SW 1271 (cell line): ENCODE results near the gene GUCD1.
A peak's percentile ranks its signal among the peaks of the same experiment; 100 is the strongest.
"Not testable (repeated sequence)": the region's sequence is repeated elsewhere in the genome, so short reads cannot be mapped to it uniquely, and the experiment has no call there.

ENCODE experiments used
- DNase-seq, 2 experiments: peaks; one replicate each; lab custom pipeline; 2025; lab: John Stamatoyannopoulos, UW

Gene GUCD1

DNA sequence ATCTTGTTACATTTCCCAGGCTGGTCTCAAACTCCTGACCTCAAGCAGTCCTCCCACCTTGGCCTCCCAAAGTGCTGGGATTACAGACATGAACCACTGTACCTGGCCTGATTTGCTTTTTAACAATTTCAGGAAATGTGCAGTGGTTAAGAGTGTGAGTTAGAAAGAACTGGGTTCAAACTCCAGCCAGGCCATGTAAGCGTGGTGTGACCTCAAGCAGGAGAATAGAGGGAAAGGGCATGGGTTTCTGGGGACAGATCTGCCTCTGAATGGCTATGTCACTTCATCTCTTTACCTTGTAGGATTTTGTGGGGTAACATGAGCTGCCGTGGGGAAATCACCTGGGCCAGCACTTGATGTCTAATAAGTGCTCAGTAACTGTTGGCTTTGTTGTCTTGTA, 10.1 kb upstream of the GUCD1 start:
- DNase-seq, result no peak

DNA sequence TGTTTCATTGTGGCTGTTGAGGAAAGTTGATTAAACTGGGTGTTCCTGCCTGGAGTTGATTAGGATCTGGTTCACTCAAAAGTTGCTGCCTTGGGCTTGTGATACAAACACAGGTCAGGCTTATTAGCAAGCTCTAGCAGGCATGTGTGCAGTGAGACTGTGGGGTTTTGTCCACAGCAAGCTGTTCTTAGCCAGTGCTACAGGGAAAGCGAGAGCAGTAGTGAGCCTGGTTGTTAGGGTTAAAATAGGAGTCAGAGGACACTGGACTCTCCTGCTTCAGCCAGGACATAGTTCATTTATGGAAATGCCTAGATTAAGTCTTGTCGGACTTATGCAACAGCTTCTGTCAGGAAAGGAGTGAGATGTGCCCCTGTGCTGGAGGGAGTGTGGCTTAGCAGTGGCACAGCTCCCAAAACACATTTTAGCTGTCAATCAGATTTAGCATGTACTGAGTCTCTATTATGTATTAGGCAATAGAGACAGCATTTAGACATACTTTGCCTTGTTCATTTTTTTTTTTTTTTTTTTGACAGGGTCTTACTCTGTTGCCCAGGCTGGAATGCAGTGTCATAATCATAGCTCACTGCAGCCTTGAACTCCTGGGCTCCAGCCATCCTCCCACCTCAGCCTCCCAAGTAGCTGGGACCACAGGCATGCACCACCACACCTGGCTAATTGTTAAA, 9.6 kb upstream of the GUCD1 start:
- DNase-seq, result no peak

DNA sequence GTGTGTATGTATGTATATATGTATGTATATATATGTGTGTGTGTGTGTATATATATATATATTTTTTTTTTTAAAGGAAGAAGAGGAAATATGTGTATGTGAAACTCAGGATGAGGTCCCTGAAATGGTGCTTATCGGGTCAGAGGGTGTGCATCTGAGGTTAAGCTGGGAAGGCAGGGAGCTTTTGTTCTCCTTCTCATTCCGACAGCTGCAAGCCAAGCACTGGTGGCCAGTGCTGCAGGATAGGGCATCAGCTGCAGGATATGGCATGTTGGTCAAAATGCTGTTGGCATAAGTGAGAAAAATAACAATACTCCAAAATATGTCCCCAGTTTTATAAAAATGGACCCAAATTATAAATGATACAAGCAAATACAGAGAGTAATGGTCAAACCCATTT, 8.3 kb upstream of the GUCD1 start:
- DNase-seq, result no peak

DNA sequence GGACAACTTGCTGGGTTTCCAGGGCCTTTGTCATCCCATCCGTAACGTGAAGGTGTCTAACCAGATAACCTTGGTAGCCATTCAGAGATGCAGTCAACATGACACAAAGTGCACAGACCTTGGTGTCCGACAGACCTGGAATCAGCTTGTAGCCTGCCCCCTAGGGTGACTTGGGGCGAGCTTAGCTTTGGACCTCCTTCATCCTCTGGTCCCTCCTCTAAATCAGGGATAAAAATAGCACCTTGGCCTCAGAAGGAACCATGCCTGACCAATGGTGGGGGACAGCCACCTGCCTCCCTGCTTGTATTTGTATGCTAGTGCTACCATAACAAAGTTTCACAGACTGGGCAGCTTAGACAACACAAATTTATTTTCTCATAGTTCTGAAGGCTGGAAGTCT, 4.5 kb upstream of the GUCD1 start:
- DNase-seq, result no peak

DNA sequence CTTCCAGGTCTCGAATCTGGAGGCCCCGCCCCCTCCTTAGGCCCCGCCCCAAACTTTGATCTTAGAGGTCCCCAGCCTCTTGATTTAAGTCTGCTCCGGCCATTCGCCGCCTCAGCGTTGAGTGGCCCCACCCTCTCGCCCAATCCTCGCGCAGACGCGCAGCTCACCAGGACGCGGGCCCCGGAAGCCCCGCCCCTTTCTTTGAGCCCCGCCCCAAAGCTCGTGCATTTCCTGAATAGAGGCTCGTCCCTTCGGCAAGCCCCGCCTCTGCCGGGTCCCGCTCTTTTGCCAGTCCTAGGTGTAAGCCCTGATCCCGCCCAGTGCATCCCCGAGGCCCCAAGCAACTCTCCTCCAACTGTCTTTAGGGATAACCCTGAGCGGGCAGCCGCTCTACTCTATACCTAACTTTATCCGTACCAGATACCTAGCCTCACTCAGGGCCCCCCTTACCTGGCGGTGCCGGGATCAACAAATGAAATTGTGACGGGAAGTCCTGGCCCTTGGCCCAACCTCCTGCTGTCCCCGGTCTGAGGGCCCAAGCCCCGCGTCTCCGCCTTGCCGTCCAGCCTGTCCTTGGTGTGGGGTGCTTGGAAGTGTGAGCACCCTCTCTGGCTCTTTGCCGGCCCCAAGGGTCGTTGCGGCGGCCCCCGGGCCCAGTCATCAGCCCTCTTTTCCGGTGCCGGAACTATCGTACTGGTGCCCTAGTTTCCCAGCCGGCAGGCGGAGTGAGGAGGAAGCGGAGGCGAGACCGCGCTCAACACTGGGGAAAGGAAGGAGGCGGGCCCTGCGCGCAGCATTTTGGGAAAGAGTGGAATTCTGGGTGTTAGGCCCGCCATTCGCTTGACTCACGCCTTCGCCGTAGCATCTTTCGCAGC, 464 bp upstream of the GUCD1 start, which contains the start of gene SNRPD3:
Gene SNRPD3 (plus strand): TSS at position 835 of the 875 bp plus-strand sequence. CDS start 1,676 bp downstream, outside the sequence.
- peak; percentile 87 to 94 for DNase-seq

DNA sequence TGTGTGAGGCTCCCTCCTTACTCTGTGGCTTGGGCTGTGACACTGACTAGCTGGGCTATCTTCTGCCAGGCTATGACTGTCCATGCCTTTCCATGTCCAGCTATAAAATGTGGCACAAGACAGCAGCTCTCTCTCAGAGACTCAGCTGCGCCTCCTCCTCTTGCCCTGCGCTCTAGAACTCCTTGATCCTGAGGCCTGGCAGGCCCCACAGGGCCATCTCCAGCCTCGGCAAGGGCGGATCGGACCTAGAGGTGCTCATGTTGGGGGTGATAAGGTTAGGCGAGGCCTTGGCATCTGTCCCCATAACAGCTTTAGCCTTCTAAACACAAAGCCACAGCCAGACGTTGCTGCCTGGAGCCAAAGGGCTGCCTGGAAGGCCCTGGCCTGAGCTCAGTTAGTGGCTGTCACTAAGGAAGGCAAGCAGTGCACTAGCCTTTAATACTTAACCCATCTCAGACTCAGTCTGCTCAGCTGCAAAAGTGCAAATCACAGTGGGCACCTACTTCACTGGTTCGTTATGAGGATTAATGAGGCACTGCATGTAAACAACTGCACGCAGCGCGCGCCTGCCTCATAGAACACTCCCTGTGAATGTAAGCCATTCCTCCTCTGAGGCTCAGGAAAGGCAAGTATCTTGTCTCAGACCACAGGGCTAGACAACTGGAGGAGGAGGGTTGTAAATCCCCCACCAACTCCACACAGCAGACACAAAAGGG, 1.2 kb downstream of the GUCD1 start:
- no peak for DNase-seq

DNA sequence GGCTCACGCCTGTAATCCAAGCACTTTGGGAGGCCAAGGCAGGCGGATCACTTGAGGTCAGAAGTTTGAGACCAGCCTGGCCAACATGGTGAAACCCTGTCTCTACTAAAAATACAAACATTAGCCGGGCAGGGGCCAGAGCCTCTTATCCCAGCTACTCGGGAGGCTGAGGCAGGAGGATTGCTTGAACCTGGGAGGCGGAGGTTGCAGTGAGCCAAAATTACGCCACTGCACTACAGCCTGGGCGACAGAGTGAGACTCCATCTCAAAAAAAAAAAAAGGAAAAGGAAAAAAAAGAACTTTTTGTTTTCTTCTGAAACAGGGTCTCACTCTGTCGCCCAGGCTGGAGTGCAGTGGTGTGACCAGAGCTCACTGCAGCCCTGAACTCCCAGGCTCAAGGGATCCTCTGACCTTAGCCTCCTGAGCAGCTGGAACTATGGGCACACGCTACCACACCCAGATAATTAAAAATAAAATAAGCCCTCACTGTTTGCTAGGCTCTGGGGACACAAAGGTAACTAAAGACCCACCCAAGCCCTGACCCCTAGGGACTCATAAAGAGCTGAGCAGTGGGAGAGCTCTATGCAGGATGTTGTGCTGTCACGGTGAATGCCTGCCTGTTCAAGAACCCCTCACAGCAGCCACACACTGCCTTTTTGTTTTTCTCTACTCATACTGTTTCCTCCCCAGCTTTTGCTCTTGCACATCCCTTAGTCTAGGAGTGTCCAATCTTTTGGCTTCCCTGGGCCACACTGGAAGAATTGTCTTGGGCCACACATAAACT, 2.2 kb downstream of the GUCD1 start:
- not testable (repeated sequence) for DNase-seq

DNA sequence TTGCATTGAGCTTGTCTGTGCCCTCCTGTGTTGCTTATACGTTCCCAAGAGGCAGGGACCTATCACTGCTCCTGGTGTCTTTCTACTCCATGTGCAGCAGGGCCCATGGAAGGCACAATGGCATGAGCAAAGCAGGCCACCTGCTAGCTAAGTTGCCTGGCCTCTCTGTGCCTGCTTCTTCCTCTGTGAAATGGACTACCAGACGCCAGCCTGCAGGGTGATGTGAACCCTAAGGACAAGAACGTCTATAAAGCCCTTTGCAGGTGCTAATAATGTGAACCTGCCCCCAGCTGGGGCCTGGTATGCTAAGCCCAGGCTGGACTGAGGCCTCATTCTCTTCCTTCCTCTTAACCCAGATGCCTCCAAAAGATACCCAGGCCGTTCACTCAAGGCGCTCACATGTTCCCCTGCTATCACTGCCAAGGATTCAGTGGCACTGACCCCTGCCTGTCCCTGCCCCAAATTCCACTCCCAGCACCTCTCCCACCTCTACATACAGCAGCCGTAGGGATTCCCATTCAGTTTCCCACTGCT, 4.0 kb downstream of the GUCD1 start:
- no peak for DNase-seq

DNA sequence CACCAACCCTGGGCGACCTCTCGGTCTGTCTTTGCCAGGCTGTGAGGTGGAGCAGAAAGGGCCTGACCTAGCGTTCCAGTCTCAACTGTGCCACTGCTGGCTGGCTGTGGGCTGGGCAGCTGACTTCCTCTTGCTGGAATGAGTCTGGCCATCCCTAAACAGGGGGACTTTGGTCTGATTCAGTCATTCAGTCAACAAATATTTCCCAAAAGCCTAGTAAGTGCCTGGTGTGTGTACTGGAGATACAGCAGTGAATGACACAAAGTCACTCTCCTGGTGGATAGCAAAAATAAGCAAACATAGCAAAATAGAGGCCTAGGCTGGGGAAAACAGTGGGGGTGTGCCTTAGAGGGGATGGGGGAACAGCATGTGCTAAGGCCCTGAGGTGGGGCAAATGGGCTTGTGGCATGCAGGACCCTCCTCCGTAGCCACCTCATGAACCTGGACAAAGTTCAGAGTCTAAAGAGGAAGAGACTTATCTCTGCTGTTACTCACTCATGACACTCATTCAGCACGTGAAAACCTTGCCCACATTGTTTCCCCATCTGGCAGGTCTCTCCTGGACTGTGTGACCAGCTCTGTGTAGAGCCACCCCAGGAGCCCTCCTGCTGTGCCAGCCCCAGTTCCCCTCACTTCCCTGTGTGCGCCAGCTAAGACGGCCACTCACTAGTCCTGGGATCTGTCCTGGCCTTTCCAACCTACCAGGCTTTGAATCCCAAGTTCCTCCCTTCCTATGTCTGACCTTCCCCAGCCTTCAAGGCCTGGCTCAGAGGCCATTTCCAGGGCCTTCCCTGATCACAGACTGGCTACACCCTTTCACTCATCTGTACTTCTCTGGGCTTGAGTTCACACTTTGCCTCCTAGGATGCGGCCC, 4.7 kb downstream of the GUCD1 start:
- no peak for DNase-seq

DNA sequence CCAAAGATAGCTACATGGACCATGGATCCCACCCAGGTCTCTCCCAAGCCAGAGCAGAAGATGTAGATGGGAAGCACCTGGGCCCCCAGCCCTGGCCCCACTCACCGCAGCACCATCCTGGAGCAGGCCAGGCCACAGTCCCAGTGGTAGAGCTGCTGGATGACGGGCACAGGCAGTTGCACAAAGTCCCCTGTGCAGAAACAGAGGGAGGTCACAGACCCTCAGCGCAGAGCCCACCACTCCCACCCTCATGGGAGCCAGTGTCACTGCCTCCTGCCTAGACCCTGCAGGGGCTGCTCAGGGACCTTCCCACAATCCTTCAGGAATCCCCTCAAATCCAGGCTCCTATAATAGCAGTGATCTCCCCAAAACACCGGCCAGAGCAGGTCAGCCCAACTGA, 6.1 kb downstream of the GUCD1 start:
- no peak for DNase-seq

DNA sequence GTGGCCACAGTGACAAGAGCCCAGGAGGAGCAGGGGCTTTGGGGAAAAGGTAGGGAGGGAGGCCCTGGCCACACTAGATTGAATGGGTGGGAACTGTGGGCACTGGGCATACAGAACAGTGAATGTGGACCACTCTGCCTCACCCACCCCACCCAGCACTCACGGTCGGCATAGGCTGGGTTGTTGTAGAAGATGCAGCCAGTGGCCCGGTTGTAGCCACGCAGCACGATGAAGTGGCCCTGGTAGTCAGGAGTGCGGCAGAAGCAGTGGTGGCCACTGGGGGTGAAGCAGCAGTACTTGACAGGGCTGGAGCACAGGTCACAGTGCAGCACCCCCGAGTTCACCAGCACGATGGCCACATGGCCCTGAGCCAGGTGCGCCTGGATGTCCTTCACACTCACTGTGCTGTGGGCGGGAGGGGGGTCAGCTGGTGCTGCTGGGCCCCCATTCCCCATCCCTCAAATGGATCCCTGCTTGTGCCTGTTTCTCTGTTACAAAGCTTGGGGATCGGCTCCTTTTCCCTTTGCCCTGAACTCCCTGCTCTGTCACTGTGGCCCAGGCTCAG, 11.2 kb downstream of the GUCD1 start:
- no peak for DNase-seq

DNA sequence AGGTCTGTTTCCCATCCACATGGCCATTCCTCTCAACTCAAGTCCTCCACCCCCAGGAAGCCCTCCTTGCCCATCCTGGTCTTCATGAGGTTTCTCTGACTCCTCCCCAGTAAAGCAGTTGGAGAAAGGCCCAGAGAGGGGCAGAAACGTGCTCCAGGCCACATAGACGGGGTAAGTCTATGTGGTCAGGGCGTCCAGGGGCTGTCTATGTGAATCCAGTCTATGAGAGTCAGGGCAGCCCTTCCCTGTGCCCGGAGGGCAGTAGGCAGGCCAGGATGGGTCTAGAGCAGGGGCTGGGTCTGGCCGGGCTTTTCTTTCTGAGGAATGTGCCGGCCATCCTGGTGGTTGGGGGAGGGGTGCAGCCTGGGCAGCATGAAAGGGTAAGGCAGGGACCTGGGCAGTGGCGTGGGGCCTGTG, 11.7 kb downstream of the GUCD1 start:
- DNase-seq, result no peak

DNA sequence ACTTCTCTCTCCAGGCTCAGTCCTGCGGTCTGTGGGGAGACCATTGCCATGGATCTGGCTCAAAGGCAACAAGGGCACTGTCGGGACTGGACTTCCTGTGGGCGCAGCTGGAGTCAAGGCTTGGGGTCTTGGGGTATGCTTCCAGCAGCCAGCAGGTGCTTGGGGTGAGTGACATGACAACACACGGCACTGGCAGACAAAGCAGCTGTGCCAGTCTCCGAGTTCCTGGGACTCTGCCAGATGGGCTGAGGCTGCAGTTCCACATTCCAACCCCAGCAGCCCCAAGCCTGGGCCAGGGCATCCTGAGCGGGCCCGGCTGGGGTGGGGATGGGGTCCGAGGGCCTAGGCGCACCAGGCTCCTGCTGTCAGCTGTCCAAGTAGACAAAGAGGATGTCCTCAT, 12.3 kb downstream of the GUCD1 start:
- DNase-seq, result no peak

DNA sequence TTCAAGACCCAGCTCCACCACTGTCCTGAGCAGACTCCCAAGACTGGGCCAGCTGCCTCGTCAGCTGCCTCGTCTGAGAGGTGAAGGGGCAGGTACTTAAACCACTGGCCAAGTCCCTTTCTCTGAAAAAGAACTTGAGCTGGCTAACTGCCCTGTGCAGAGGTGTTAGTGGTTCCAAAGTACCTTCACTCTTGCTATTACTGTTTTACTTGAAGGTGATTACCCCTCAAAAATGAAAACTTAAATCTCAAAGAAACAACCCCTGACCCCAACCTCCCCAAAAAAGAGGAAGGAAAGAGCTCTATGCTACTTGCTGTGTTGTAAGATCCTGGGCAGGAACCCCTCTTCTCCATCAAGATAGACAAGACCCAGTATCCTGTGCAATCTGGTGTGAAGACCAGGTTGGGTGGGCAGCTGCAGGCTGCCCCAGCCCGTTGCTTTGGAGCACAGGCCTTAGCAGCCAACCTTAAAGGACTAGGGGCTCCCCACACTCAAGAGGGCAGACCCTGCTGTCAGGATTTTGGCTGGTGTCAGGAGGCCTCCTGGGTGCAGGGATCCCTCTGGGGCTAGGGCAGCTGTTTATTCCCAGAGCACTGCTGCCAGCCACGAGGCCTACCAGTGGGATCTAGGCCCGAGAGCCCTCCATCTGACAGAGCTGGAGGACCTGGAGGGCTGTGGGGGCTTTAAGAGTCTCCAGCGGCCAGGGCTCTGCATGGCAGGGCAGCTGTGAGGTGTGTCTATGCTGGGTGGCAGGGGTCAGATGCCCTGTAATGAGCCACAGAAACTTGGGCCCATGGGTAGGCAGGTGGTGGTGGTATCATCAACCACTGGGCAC, 13.0 kb downstream of the GUCD1 start:
- no peak for DNase-seq

DNA sequence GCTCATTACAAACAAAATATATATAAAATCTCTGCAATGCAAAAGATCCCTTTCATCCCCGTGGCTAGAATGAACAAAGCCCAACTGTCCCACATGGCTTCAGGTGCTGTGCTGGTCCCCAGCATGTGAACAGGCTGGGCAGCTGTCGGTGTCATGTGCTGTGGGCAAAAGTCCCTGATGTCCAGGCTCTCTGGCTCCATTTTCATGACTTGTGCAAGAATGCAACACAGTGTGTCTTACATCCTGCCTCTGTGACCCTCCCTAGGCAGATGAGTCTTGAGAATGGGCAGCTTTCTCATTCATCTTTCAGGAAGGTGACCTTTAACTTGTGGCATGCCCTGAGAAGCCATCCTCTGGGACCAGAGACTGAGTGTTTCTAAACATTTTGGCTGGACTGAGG, 14.5 kb downstream of the GUCD1 start:
- DNase-seq, result no peak

DNA sequence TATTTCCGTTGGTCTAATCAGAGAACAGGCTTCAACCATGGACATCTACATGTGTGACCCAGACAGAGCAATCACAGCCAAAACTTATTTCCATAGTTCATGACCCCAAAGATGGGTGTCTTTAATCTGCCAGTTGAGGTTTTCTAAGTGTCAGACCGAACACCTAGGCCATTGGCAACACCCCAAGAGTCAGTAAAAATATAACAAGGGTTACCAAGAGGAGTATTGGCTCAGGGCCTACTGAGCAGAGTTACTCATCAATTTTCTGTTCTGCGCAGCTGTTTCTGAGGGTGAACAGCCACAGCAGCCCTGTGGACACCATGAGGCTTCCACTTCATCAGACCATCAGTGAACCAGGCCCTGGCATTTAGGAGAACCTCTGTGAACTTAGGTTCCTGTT, 18.8 kb downstream of the GUCD1 start:
- no peak for DNase-seq

DNA sequence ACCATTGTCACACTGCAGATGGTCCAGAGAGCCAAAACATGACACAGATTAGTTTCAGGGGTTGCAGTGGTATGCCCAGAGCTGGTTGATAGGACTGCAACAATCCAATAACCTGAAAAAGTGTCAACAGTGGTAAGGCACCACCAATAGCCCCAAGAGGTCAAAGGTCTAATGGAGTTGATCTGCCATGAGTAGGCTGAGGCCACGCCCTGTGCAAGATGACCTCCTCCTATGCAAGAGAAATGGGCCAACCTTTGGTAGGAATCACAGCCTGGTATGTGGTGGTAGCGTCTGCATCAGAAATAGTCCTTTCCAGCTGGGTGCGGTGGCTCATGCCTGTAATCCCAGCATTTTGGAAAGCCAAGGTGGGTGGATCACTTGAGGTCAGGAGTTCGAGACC, 19.6 kb downstream of the GUCD1 start:
- no peak for DNase-seq

DNA sequence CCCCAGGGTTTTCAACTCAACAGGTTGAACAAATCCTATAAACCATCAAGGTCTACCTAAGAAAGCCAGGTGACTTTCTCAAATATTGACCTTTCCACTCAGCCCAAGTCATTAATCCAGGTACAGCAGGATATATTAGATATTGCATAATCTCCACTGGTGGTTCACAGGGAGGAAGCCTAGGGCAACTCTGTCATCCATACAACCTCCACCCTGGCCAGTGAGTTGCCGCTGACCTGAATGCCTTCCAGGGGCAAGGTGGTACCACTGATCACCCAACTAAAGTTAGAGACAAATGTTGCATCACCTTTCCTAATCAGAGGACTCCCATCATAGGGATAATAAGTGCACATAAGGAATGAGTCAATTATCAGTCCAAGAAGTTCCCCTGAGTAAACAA, 22.9 kb downstream of the GUCD1 start:
- DNase-seq, result no peak

DNA sequence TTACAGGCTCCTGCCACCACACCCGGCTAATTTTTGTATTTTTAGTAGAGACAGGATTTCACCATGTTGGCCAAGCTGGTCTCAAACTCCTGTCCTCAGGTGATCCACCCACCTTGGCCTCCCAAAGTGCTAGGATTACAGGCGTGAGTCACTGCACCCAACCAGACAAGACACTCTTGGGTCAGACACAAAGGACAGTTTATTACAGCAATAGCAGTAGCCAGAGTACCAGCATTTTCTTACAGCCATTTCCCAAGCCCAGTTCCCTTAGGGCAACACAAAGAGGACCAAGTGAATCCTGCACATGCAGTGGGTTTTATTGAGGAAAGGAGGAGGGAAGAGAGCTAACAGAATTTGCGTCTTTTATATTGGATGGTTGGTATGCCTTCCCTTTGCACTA, 24.0 kb downstream of the GUCD1 start:
- not testable (repeated sequence) for DNase-seq
